HEK293 (cell line): ENCODE results near the gene PRICKLE1.

Experiments used
- CTCF ChIA-PET: fragments of 350-600 bp; formaldehyde crosslinking; extraction: SDS; loops from one replicate; lab custom pipeline; 2021; ENCODE audit warnings: antibody characterized with exemption; lab: Yijun Ruan, JAX
- POLR2A ChIA-PET: fragments of 300-600 bp; formaldehyde crosslinking; extraction: SDS; loops from one replicate; lab custom pipeline; 2020; ENCODE audit warnings: antibody characterized with exemption, inconsistent platforms; lab: Yijun Ruan, JAX
- H3K27ac ChIP-seq: fragments of 200-500 bp; sonication (Bioruptor generic); 2 replicates; pipeline ENCODE4 v1.5.1; 2014; ENCODE audit warnings: low read depth, low read length, control low read depth, inconsistent platforms; ENCODE audit errors: extremely low read depth
- H3K36me3 ChIP-seq, 2 experiments: fragments of 200-500 bp in 1 of 2; sonication (Bioruptor generic) in 1 of 2; 1 replicate in 1 of 2; 2 replicates in 1 of 2; pipeline ENCODE4 v1.5.1; 2014 to 2017; ENCODE audit warnings: inconsistent platforms in 2 of 2, low read length in 2 of 2; ENCODE audit not compliant: control insufficient read depth in 2 of 2, insufficient read depth in 1 of 2
- H3K4me1 ChIP-seq: fragments of 200-500 bp; sonication (Bioruptor generic); 2 replicates; pipeline ENCODE4 v1.5.1; 2014; ENCODE audit warnings: mild to moderate bottlenecking, low read length, inconsistent platforms; ENCODE audit not compliant: control insufficient read depth, insufficient read depth
- H3K4me3 ChIP-seq: 2 replicates; pipeline ENCODE4 v1.5.1; 2011; ENCODE audit warnings: low read depth, mild to moderate bottlenecking, control low read depth, low read length, moderate library complexity
- H3K9me3 ChIP-seq: fragments of 200-500 bp; sonication (Bioruptor generic); 2 replicates; pipeline ENCODE4 v1.5.1; 2014; ENCODE audit warnings: low read depth, low read length, inconsistent platforms; ENCODE audit not compliant: control insufficient read depth, insufficient read depth
- GLIS2 ChIP-seq: fragments of 450-650 bp; formaldehyde crosslinking; IDR thresholded peaks from 2 replicates; pipeline ENCODE4 v1.5.1; 2016; ENCODE audit warnings: missing biosample characterization, missing genetic modification characterization
- KLF1 ChIP-seq: fragments of 450-650 bp; formaldehyde crosslinking; IDR thresholded peaks from 2 replicates; pipeline ENCODE4 v1.5.1; 2016; ENCODE audit warnings: missing biosample characterization, missing genetic modification characterization
- KLF7 ChIP-seq: fragments of 450-650 bp; formaldehyde crosslinking; IDR thresholded peaks from 2 replicates; pipeline ENCODE4 v1.5.1; 2016; ENCODE audit warnings: missing biosample characterization, missing genetic modification characterization, borderline replicate concordance
- PRDM2 ChIP-seq: fragments of 450-650 bp; formaldehyde crosslinking; IDR thresholded peaks from 2 replicates; pipeline ENCODE4 v1.5.1; 2016; ENCODE audit warnings: missing biosample characterization, missing genetic modification characterization, borderline replicate concordance
- SP3 ChIP-seq: fragments of 450-650 bp; formaldehyde crosslinking; IDR thresholded peaks from 2 replicates; pipeline ENCODE4 v1.5.1; 2016; ENCODE audit warnings: missing biosample characterization, missing genetic modification characterization
- TRIM28 ChIP-seq: IDR thresholded peaks from 2 replicates; pipeline ENCODE4 v1.6.1; 2011; ENCODE audit warnings: low read length, control low read depth, borderline replicate concordance
- YY1 ChIP-seq: fragments of 450-650 bp; formaldehyde crosslinking; IDR thresholded peaks from 2 replicates; pipeline ENCODE4 v1.5.1; 2018; ENCODE audit warnings: missing biosample characterization, missing genetic modification characterization
- ZBTB49 ChIP-seq: fragments of 450-650 bp; formaldehyde crosslinking; IDR thresholded peaks from 2 replicates; pipeline ENCODE4 v1.5.1; 2016; ENCODE audit warnings: missing biosample characterization, missing genetic modification characterization, low read depth
- ZEB2 ChIP-seq: fragments of 450-650 bp; formaldehyde crosslinking; IDR thresholded peaks from 2 replicates; pipeline ENCODE4 v1.5.1; 2016; ENCODE audit warnings: missing biosample characterization, missing genetic modification characterization
- ZNF10 ChIP-seq: fragments of 450-650 bp; formaldehyde crosslinking; IDR thresholded peaks from 2 replicates; pipeline ENCODE4 v1.5.1; 2017; ENCODE audit warnings: missing biosample characterization, missing genetic modification characterization
- ZNF112 ChIP-seq: fragments of 450-650 bp; formaldehyde crosslinking; IDR thresholded peaks from 2 replicates; pipeline ENCODE4 v1.5.0; 2017; ENCODE audit warnings: missing biosample characterization, missing genetic modification characterization
- ZNF132 ChIP-seq: fragments of 450-650 bp; formaldehyde crosslinking; IDR thresholded peaks from 2 replicates; pipeline ENCODE4 v1.5.1; 2017; ENCODE audit warnings: missing biosample characterization, missing genetic modification characterization, borderline replicate concordance
- ZNF133 ChIP-seq: fragments of 450-650 bp; formaldehyde crosslinking; IDR thresholded peaks from 2 replicates; pipeline ENCODE4 v1.5.1; 2016; ENCODE audit warnings: missing biosample characterization, missing genetic modification characterization
- ZNF155 ChIP-seq: fragments of 450-650 bp; formaldehyde crosslinking; IDR thresholded peaks from 2 replicates; pipeline ENCODE4 v1.5.1; 2016; ENCODE audit warnings: missing biosample characterization, missing genetic modification characterization
- ZNF16 ChIP-seq: fragments of 450-650 bp; formaldehyde crosslinking; IDR thresholded peaks from 2 replicates; pipeline ENCODE4 v1.5.1; 2016; ENCODE audit warnings: low read depth, missing biosample characterization, missing genetic modification characterization
- ZNF19 ChIP-seq: fragments of 450-650 bp; formaldehyde crosslinking; IDR thresholded peaks from 2 replicates; pipeline ENCODE4; 2016; ENCODE audit warnings: missing biosample characterization, missing genetic modification characterization, low read depth
- ZNF223 ChIP-seq: fragments of 450-650 bp; formaldehyde crosslinking; IDR thresholded peaks from 2 replicates; pipeline ENCODE4 v1.5.1; 2016; ENCODE audit warnings: missing biosample characterization, missing genetic modification characterization
- ZNF239 ChIP-seq: fragments of 450-650 bp; formaldehyde crosslinking; IDR thresholded peaks from 2 replicates; pipeline ENCODE4 v1.5.1; 2016; ENCODE audit warnings: missing biosample characterization, missing genetic modification characterization
- ZNF280C ChIP-seq: fragments of 450-650 bp; formaldehyde crosslinking; IDR thresholded peaks from 2 replicates; pipeline ENCODE4 v1.5.1; 2016; ENCODE audit warnings: missing biosample characterization, missing genetic modification characterization
- ZNF292 ChIP-seq: fragments of 450-650 bp; formaldehyde crosslinking; IDR thresholded peaks from 2 replicates; pipeline ENCODE4 v1.5.1; 2016; ENCODE audit warnings: low read depth, missing biosample characterization, missing genetic modification characterization, borderline replicate concordance
- ZNF449 ChIP-seq: fragments of 450-650 bp; formaldehyde crosslinking; IDR thresholded peaks from 2 replicates; pipeline ENCODE4 v1.5.1; 2017; ENCODE audit warnings: missing biosample characterization, mild to moderate bottlenecking, missing genetic modification characterization, moderate library complexity
- ZNF529 ChIP-seq: fragments of 450-650 bp; formaldehyde crosslinking; IDR thresholded peaks from 2 replicates; pipeline ENCODE4 v1.5.1; 2017; ENCODE audit warnings: missing genetic modification characterization, missing biosample characterization; ENCODE audit not compliant: insufficient replicate concordance
- ZNF624 ChIP-seq: fragments of 450-650 bp; formaldehyde crosslinking; IDR thresholded peaks from 2 replicates; pipeline ENCODE4 v1.5.1; 2017; ENCODE audit warnings: missing biosample characterization, missing genetic modification characterization
- ZNF654 ChIP-seq: fragments of 450-650 bp; formaldehyde crosslinking; IDR thresholded peaks from 2 replicates; pipeline ENCODE4 v1.5.1; 2016; ENCODE audit warnings: low read depth, missing biosample characterization, missing genetic modification characterization
- ZNF664 ChIP-seq: fragments of 450-650 bp; formaldehyde crosslinking; IDR thresholded peaks from 2 replicates; pipeline ENCODE4 v1.5.1; 2016; ENCODE audit warnings: missing biosample characterization, missing genetic modification characterization
- ZNF76 ChIP-seq: fragments of 450-650 bp; formaldehyde crosslinking; IDR thresholded peaks from 2 replicates; pipeline ENCODE4; 2016; ENCODE audit warnings: low read depth, missing biosample characterization, missing genetic modification characterization, borderline replicate concordance

Gene PRICKLE1

GRCh38 chr12:42582498-42582897 lies 7.0 kb downstream of the PRICKLE1 start:
- POLR2A ChIA-PET = no interaction called here
- no peak overlapping the region for H3K4me3 ChIP-seq
- TF ChIP-seq YY1 (tag by site-specific recombination) (no peak), ZNF133 (no peak), ZNF239 (no peak), ZEB2 (tag by site-specific recombination) (no peak), ZNF132 (no peak), KLF1 (tag by site-specific recombination) (no peak), TRIM28 (no peak), ZNF76 (no peak), ZNF292 (tag by site-specific recombination) (no peak), ZNF654 (no peak), ZNF449 (tag by site-specific recombination) (no peak), ZNF223 (tag by site-specific recombination) (no peak), ZNF112 (tag by site-specific recombination) (no peak), ZNF10 (no peak), ZNF16 (tag by site-specific recombination) (no peak), ZNF155 (tag by site-specific recombination) (no peak)
- TF ChIP-seq, all 188 proteins: peak for 0
- Histone ChIP-seq H3K36me3 (no peaks in the 10 kb centered on the region), H3K9me3 (no peaks in the 10 kb centered on the region), H3K4me1 (peaks cover 30% of the 10 kb centered on the region), H3K27ac (no peak overlapping the region)
- CTCF ChIA-PET = no interaction called here

- ChIA-PET CTCF (no interaction called here), POLR2A (no interaction called here)
- no peak overlapping the region for H3K27ac ChIP-seq
- no peaks in the 10 kb centered on the region for H3K9me3 ChIP-seq
- H3K4me1 ChIP-seq = peaks cover 29% of the 10 kb centered on the region
- H3K4me3 ChIP-seq = no peak overlapping the region
- no peaks in the 10 kb centered on the region for H3K36me3 ChIP-seq
- no peak for TF ChIP-seq ZNF112 (tag by site-specific recombination)
- TF ChIP-seq ZNF280C = no peak
- no peak for TF ChIP-seq SP3 (tag by site-specific recombination)
- no peak for TF ChIP-seq ZNF529
- TF ChIP-seq GLIS2 (tag by site-specific recombination) = no peak
- no peak for TF ChIP-seq ZBTB49 (tag by site-specific recombination)
- no peak for TF ChIP-seq ZNF664
- TF ChIP-seq ZNF19 (tag by site-specific recombination) = no peak
- no peak for TF ChIP-seq PRDM2 (tag by site-specific recombination)
- no peak for TF ChIP-seq ZNF624 (tag by site-specific recombination)
- no peak for TF ChIP-seq KLF7
These were observed 7.5 kb downstream of the PRICKLE1 start for GRCh38 chr12:42582050-42582449.
